ENCODE results near the gene MYH10.

Gene MYH10

GRCh38 chr17:8647956-8648355 is 17.4 kb upstream of the MYH10 start:
- no peak for DNase-seq

- no peak for DNase-seq
Measured at GRCh38 chr17:8647202-8647601, 16.7 kb upstream of the MYH10 start.

- no peak for DNase-seq
Measured at GRCh38 chr17:8644507-8644902, 14.0 kb upstream of the MYH10 start.

- no peak for DNase-seq
Measured at GRCh38 chr17:8643855-8644506, 13.5 kb upstream of the MYH10 start.

GRCh38 chr17:8639709-8640108 is 9.2 kb upstream of the MYH10 start:
- no peak for DNase-seq

GRCh38 chr17:8632061-8632460 is 1.5 kb upstream of the MYH10 start:
- DNase-seq: no peak

GRCh38 chr17:8631554-8631877 is 991 bp upstream of the MYH10 start:
- DNase-seq: no peak

- DNase-seq: peak; percentile 90 to 91
Measured at GRCh38 chr17:8630802-8631553, 453 bp upstream of the MYH10 start.

GRCh38 chr17:8629371-8630226 is 926 bp downstream of the MYH10 start:
- DNase-seq: peak in 1 of 2 donors; percentile 30

- no peak for DNase-seq
Measured at GRCh38 chr17:8628609-8629169, 1.8 kb downstream of the MYH10 start.

- DNase-seq: no peak
Measured at GRCh38 chr17:8628172-8628571, 2.4 kb downstream of the MYH10 start.

- no peak for DNase-seq
Measured at GRCh38 chr17:8623591-8623990, 6.9 kb downstream of the MYH10 start.

GRCh38 chr17:8622191-8622590 is 8.3 kb downstream of the MYH10 start:
- no peak for DNase-seq

- DNase-seq: no peak
Measured at GRCh38 chr17:8621585-8621984, 8.9 kb downstream of the MYH10 start.

- no peak for DNase-seq
Measured at GRCh38 chr17:8619294-8619693, 11.2 kb downstream of the MYH10 start.

GRCh38 chr17:8618825-8619224 is 11.7 kb downstream of the MYH10 start:
- no peak for DNase-seq

GRCh38 chr17:8614988-8615387 is 15.5 kb downstream of the MYH10 start:
- no peak for DNase-seq

- no peak for DNase-seq
Measured at GRCh38 chr17:8611619-8612298, 18.8 kb downstream of the MYH10 start.

GRCh38 chr17:8611137-8611536 is 19.4 kb downstream of the MYH10 start:
- DNase-seq: no peak

GRCh38 chr17:8610558-8610957 is 20.0 kb downstream of the MYH10 start:
- DNase-seq: no peak

- DNase-seq: no peak
Measured at GRCh38 chr17:8609910-8610309, 20.6 kb downstream of the MYH10 start.

GRCh38 chr17:8608001-8608400 is 22.5 kb downstream of the MYH10 start:
- DNase-seq: no peak

GRCh38 chr17:8606401-8606800 is 24.1 kb downstream of the MYH10 start:
- no peak for DNase-seq

Measured in stimulated activated CD4-positive, alpha-beta T cell treated with anti-CD3 and anti-CD28 coated beads, Interleukin-2, amount 100 ng/mL, for 24 hours (primary cell).